Pulmonary artery endothelial cell (primary cell): Measurements from ENCODE around the gene GRAP2. TPM values are rescaled to one million over a fixed set of nuclear protein-coding genes. Genes with fewer than 3 reads are reported as not detected.
"Not testable (repeated sequence)": the region's sequence is repeated elsewhere in the genome, so short reads cannot be mapped to it uniquely, and the experiment has no call there.

Experiments
- DNase-seq: peaks from one replicate; pipeline ENCODE4 v3.0.0-alpha.2; 2011; ENCODE audit warnings: low read depth, low spot score
- total RNA-seq: library from RNA; depleted of rRNA; stranded (reverse); fragments of >200 nt; gene quantifications from 2 replicates; pipeline ENCODE4 v1.2.3, GENCODE V29; 2014

GRAP2 gene
- total RNA-seq, 1 donor from 2014 or later: not detected

DNA sequence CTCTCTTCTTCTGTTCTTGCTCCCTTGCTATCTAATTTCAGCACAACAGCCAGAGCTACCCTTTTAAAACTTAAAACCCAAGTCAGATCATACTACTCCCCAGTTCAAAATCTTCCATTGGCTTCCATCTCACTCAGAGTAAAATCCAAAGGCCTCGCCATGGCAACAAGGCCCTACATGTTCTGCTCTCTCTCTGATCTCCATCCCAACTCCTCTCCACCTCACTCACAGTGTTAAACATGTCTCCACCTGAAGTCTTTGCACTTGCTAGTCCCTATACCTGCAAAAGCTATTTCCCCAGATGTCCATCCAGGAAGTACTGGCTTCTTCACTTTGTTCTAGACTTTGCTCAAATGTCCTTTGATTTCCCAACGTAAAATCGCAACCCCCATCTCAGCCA is 3.0 kb upstream of the GRAP2 start:
- no peak for DNase-seq

DNA sequence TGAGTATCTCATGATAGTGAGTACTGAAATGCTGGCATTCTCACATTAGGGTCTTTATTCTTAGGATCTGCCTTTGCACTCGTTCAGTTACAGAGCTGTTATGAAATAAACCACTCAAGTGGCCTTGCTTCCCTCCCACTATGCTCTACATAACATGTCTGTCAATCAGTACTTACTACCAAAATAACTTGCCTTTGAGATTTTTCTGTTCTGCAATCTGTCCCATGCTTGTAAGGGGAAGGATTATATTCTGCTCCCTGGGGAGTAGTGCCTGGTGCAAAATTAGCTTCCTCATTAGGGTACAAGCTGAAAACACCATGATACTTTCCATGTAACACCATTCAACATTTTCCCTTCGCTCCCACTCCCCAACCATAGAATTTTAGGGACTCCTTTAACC is 1.9 kb upstream of the GRAP2 start:
- DNase-seq: no peak

DNA sequence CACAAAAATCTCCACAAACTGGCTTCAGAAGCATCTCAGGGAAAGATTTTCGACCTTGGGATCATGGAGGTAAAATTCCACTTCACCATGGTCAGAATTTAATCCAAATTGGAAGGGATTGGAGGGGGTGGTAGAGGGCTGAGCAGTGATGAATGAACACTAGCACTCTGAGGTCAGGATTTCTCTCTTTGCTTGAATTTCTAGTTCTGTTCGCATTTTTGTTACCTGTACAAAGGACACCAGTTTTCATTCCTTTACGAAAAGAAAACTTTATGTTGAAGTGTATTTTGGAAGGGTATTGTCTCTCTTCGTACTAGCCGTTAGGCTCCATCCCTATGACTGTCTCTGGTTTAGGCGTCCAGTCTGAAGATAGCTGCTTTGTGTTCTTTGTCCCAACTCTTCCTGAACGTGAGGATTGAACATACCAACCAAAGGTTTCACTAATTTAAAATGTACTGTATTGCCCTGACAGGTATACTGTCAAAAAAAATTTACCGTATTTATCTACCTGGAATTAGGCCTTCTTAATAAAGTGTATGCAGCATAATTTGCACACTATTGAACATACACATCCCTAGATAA is 772 bp downstream of the GRAP2 start:
- DNase-seq: no peak

DNA sequence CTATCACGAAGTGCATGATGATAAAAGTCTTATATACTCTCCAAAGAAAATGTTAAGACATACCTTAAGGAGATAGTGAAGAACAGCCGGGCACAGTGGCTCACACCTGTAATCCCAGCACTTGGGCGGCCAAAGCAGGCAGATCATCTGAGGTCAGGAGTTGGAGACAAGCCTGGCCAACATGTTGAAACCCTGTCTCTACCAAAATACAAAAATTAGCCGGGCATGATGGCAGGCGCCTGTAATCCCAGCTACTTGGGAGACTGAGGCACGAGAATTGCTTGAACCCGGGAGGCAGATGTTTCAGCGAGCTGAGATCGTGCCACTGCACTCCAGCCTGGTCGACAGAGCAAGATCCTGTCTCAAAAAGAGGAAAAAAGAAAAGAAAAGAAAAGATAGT is 3.1 kb downstream of the GRAP2 start:
- not testable (repeated sequence) for DNase-seq

DNA sequence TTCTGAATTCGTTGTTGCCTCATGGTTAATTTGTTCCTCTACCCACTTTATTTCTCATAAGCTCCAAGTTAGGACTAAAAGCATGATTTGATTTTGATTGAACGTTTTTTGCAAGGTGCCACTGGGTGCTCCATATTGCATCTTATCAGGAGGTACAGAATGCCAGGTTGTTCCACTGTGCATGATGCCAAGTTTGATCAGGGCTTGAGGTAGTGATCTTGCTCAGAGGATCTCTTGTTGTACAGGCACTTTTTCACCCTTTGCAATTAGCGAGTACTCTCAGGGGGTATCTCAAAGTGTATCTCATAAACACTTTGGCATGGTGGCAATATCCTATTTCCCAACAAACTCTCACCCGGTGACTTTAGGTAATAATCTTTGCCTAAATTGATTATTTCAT is 4.0 kb downstream of the GRAP2 start:
- no peak for DNase-seq

DNA sequence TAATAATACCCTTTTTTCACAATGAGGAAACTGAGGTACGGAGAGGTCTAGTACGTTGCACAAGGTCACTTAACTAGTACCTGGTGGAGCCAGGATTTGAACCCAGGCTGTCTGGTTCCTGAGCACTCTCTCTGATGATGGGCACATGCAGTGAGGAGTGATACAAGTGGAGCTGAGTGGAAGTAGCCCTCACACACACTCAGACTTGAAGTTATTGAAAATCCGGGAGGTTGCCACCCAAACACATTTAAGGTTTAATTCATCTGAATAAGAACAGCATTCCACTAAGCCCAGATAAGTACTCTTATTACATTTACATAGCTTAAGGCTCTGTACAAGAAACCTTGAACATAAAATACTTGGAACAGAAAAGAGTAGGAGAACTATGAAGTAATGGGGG is 4.8 kb downstream of the GRAP2 start:
- DNase-seq: no peak

DNA sequence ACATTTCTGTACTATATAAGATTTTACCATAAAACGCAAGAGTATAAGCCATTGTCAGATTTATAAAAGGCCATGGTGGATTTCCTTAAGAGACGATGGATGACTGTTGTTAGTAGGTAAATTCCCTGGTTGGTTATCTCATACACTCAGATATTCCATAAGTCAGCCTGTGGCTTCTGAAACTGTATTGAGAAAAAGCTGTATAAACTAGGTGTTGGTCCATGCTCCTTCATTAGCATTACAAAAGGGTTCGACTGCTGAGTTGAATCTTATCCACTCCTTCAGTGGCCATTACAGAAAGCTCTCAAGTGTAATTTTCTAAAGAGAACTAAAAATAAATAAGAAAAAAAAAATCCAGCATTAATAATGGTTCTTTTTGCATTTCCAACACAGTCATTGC is 5.3 kb downstream of the GRAP2 start:
- no peak for DNase-seq

DNA sequence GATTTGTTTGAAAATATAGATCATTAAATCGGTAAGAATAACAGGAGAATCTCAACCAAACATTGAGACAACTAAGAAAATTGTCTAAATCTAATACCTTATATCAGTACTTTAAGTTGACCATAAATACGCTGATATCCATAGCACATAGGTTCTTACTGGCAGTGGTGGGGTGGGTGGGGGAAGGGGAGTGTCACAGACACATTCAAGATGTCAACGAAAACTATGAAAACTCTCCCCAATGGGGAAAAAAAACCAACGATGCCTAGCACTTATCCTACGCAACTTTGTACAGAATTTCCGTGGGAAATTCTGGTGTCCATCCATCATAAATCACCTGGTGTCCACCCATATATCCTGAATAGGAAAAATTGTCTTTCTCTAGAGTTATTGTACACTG is 6.2 kb downstream of the GRAP2 start:
- DNase-seq: no peak

DNA sequence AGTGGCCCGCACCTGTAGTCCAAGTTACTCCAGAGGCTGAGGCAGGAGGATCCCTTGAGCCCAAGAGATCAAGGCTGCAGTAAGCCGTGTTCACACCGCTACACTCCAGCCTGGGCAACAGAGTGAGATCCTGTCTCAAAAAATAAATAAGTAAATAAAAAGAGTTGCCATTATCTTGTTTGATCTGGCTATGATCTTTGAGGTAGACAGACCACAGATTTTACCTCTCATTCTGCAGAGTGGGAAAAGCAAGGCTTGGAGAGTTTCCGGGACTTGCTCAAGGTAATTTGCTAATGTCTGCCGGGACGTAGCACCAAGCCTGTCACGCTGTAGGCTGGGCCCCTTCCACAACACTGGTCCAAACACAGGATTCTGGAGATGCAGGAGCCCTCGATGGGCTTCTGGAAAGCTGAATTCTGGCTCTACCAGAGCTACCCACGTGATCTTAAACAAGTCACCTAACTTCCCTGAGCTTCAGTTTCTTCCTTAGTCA is 6.8 kb downstream of the GRAP2 start:
- DNase-seq: no peak

DNA sequence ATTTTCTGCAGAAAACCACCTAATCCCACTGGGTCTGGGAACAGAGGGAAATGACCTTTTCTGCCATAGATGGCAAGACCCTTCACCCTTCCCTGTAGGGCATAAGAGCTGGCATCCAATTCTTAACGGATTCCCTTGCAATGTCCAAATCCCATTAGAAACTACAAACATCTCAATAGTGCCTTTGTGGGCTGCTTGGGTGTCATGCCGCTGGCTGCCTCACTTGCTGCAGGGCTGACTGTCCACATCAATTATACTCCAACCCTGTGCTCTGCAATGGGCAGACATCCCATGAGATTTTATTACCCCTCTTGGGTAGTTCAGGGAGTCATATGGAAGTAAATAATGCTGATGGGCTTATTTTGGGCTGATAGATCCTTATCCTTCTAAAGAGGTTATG is 7.3 kb downstream of the GRAP2 start:
- DNase-seq: no peak

DNA sequence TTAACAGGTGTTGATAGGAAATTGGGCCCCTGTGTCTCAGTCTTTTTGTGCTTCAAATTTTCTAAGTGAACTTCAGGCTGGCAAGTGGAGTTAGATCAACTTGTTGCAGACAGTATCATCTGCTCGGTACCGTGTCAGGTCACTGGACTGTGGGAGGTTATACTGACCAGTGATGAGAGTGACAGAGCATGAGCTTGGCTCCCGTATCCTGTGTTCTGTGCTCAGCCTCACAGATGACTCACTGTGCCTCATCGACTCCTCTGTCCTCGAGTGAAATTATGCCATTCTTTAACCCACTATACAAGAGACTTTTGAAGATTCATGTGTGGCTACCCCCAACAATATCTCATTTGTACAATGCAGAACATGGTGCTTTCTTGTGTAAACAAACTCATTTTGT is 7.9 kb downstream of the GRAP2 start:
- DNase-seq: no peak

DNA sequence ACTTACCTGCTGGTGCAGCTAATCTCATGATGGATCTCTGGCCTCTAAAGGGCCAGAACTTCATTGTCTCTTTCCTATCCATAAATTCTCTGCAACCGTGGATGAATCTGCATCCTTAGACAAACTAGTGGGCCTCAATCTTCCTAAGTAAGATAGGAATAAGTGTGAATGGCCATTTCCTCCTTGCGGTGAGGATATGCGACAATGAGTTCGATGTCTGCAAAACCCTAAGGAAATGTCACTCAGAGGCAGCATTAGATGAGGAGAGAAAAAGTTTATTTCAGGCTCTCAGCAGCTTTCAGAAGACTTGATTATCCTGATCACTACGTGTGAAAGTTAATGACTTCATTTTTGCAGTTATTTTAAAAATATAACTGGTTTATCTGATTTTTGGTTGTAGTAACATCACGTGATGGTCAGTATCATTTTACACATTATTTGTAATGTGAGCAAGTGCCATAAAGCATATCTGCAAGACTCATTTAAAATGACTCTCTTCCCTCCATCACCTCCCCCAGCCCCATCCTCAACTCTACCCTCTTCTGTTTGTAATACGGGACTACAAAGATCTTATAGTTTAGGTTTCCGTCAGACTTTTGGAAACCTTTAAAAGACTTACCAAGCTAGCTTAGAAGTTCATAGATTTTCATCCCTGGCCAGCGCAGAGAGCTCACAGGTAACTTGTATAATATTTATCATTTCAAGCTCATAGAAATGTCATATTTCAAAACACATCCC is 10.2 kb downstream of the GRAP2 start:
- DNase-seq: no peak

DNA sequence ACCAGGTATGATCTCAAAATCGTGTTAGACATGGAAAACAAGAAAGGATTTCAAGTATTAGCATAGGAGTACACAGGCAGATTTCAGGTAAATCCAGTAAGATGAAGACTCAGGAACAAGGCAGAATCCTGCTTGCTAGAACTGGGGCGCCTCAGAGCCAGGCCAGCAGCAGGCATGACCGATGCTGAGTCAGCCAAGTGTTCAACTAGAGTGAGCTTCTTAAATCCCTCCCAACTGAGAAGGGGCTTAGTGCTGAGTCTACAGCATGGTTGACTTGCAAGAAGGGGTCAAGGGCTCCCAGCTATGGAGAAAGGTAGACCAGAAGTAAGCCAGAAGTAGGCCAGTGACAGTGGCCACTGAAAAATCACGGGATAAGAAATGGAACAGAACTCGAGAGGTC is 12.4 kb downstream of the GRAP2 start:
- DNase-seq: no peak

DNA sequence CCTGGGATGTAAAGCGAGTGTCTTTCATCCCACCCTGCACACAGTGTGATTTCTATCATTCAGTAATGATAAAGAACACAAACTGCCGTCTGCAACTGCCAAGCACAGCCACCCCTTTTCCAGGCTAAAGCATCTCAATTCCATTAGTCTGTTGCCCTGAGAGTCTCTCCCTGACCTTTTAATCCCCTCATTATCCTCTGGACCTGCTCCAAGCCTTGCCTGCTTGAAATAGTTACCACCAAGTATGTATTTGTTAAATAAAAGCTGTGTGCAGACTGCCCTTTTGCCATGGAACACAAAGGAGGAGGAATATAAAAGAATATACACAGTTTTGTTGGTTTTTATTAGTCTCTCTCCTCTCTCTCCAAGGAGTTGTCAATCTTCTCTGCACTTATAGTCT is 13.0 kb downstream of the GRAP2 start:
- no peak for DNase-seq

DNA sequence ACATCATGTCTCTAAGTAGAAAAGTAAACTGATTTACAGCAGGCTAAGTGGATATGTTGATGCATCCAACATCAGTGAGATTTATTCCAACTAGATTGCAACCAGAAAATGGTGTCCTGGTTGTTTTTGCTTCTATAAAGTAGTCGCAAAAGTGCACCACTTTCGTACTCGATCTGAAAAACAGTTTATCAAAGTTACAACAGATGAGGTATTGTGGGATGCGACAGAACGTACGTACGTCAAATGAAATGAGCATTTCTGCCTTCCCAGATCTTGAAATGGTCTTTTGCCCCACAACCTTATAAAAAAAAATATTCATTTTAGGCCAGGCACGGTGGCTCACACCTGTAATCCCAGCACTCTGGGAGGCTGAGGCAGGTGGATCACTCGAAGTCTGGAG is 13.7 kb downstream of the GRAP2 start:
- DNase-seq: no peak

DNA sequence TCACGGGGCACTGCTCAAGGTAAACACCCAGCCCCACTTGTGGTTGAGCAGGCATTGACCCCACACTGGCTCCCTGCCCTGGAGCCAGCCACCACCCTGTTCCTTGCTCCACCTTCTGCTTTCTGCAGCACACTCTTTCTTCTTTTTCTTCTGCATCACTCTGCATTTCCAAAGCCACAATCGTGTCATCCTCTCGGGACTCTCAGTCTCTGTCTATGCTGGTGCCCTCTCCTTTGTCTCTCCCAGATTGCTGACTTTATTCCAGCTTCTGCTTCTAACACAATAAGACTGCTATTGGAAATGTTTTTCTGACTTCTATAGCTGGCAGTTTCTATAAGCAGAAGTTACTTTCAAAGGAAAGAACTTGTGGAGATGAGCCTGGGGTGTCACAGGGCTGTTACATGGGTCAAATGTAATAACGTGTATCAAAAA is 14.4 kb downstream of the GRAP2 start:
- DNase-seq: no peak

DNA sequence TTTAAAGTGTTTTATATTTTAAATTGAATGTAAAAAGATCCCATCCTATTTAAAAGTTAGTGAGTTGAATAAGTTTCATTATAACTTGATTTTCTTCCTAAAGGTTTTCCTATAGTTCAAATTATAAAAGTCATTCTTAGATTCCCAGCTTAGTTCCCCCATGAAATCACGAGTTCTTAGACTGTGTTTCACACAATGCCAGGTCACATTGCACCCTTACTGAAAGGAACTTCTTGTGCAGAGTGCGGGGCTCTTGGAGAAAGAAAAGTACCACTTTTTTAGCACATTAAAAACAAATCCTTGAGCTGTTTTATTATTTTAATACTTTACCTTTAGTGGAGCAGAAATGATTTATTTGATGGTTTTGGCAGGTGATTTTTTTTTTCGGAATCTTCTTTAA is 15.6 kb downstream of the GRAP2 start:
- no peak for DNase-seq

DNA sequence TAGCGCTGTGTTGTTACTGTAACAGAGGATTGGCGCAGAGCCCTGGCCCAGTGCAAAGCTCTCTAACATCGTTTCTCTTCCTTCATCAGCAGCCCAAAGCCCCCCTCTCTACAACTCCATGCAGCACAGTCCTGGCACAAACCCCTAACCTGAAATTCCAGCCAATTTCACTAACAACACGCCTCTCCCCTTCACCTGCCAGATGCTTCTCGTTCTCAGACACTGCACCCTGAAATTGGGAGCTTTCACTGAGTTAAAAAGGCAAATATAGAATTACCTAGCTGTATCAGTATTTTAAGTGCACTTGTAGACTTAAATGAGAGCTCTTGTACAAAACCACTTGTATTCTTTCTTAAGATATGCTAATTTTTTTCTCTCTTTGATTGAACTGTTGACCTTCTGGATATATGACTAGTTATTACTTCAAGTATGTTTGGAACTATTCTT is 16.3 kb downstream of the GRAP2 start:
- no peak for DNase-seq

DNA sequence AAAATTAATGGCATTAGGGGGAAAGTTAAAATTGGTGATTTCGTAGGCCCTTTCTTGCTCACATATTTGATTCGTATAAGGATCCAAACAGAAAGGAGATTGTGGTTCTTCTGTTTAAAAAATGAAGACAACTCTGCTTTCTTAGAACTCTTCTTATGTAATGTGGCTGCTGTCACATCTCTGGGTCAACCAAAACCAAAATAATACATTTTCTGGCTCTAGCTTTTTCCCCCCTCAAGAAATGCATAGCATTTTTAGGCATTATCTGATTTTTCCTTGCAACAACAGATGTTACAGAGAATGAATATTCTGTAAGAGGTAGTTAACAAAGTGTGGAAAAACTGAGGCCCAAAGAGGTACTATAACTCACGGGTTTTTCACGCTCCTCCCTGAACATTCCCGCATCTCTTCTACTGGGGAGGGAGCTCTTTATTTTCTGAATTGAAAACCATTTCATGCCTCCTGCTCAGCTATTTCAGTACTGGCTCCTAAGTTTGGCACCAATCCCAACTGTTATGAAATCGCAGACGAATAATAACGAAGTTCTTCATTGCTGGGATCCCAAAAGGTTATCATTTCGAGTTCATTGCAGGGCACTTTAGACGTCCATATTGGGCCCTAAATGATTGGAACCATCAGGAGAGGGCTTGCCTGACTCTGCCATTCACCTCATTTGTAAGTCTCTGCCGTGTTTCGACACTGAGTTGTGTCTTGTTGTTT is 17.1 kb downstream of the GRAP2 start:
- no peak for DNase-seq

DNA sequence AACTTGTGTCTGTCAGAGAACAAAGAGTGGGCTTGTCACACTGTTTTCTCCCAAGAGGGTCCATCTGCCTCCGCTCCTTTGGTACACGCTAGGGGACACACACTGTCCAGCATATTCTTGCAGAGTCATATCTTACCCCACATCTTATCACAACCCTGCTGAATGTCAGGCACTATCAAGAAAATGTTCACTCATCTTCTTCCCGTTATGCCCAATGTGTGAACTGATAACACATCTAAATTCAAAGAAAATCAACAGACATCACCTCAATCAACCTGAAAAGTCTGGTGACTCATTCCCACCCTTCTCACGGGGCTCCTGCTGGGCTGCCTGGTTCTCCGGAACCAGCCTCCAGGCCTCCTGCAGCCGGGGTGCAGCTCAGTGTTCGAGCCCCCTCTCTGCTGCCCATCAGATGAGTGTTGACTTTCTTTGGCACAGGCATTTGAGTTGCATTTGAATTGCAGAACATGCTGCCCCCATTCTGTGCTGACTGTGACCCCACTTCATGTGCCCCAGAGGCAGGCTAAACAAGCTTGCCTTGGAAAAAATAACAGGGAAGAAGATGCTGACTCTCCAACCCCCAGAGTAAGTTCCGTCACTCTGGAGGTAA is 19.4 kb downstream of the GRAP2 start:
- DNase-seq: no peak

DNA sequence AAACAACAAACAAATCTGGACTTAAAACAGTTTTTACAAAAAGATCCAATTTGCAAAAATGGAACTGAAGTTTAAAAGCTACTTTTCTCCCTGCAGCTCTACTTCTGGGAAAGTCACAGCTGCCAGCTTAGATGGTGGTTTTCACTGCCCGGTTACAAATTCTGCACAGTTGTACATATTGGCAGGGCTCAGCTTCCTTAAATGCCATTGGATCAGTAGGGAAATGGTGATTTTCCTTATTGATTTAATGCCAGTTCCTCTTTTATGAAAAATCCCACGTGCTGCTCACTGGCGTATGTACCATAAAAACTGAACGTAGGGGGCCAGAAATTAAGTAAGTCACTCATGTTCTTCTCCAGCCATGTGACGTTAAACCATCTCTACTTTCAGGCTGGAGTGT is 22.8 kb downstream of the GRAP2 start:
- DNase-seq: no peak

DNA sequence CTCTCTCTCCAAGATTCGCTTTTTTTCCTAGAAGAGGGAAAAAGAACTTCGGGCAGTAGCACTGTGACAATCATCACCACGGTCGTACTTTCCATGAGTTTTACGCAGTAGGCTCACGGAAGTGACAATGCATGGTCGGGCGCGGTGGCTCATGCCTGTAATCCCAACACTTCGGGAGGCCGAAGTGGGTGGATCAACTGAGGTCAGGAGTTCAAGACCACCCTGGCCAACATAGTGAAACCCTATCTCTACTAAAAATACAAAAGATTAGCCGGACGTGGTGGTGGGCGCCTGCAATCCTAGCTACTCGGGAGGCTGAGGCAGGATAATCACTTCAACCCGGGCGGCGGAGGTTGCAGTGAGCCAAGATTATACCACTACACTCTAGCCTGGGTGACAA is 23.4 kb downstream of the GRAP2 start:
- no peak for DNase-seq
